NAMALWA (cell line): ENCODE data around the gene TMEM54.

Experiments
- DNase-seq: peaks from one replicate; pipeline ENCODE4 v3.0.0-alpha.2; 2015; ENCODE audit warnings: low spot score

The TMEM54 gene

GRCh38 chr1:32881871-32882850, 19.0 kb downstream of the TMEM54 start:
- DNase-seq, result no peak

- no peak for DNase-seq
These were observed 19.9 kb downstream of the TMEM54 start for GRCh38 chr1:32881291-32881690.

- DNase-seq, result no peak
These were observed 22.6 kb downstream of the TMEM54 start for GRCh38 chr1:32878637-32879041.

DNA sequence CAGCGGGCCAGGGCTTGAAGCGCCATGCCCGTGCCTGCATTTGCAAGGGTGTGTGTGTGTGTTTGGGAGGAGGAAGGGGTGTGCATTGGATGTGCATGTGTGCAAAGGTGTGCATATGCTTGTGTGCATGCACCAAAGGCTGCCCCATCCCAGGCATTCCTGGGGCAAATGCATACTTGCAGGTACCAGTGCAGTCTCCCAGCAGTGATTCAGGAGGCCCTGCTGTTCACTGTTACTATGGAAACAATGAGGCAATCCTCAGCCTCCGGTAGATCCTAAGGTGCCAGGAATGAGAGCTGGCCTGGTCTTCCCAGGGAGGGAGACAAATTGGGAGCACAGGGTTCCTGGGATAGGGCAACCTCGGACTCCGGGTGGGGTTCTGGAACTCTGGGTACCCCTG, 23.0 kb downstream of the TMEM54 start:
- DNase-seq, result no peak

DNA sequence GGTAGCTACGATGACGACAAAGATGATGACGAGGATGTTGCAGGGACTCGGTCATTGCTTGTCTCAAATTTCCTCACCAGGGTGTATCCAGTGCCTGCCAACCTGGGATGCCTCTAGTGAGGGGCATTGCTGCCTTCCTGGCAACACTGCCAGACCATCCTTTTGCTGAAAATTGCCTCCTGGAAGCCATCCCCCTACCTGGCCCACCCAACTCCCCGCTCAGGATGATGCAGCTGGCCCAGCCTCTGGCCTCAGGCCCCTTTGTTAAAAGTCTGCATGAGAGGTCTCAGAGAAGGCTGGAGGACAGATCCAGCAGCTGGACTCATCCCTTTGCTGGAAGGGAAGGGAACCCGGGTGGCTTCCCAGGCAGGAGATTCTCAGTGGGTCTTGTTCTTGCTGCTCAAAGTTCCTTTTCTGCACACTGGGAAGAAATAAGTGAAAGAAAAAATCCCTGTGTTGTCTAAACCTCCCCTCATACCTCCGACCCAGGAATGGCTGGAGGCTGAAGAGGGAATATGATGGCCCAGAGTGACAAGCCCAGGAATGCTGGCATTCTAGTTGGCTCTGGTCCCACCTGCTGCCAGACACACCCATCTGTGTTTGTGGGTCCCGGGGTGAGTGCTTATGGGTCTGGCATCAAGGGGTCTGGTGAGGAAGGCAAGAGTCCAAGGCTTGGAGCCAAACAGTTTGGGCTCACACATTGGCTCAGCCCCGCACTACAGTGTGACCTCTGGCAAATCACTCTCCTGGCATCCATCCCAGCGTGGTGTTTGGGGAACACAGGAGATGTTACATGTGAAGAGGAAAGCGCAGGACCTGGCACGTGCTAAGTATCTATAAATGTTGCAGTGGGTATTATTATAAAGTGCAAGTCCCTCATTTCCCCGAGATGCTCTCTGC, 23.7 kb downstream of the TMEM54 start:
- DNase-seq, result no peak

DNA sequence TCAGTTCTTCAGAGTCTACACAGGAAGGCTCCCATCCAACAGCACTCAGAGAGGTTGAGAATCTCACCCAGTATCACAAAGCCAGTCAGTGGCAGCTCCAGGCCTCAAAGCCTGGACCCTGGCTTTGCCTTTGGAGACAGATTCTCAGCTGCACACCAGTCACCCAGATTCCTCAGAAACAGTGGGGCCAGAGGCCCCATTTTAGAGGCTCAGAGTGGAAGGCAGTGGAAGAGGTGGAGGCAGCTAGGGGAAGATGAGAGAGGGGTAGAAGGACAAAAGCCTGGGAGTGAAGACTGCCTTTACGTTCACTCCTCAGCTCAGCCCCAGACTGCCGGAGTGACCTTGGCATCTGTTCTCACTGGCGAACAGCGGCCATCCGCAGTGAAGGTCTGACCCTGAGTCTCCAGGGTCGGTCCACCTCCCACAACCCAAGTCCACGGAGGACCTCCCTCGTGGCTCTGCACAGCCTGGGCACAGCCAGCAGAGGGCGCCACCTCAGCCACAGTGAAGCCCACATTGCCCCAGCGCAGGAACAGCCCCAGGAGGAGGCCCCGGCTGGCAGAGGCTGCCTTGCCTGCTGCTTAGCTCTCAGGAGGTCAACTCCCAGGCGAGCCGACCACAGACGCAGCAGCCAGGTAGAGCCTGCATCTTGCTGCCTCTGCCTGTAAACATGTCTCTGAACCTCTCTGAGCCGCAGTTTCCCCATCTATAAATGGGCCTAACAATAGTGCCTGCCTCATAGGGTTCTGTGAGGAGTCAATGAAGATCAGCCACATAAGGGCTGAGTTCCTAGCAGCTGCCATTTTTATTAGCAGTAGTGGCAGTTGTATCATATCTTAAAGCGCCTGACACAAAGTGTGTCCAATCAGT, 24.6 kb downstream of the TMEM54 start:
- DNase-seq, result peak; percentile 65

DNA sequence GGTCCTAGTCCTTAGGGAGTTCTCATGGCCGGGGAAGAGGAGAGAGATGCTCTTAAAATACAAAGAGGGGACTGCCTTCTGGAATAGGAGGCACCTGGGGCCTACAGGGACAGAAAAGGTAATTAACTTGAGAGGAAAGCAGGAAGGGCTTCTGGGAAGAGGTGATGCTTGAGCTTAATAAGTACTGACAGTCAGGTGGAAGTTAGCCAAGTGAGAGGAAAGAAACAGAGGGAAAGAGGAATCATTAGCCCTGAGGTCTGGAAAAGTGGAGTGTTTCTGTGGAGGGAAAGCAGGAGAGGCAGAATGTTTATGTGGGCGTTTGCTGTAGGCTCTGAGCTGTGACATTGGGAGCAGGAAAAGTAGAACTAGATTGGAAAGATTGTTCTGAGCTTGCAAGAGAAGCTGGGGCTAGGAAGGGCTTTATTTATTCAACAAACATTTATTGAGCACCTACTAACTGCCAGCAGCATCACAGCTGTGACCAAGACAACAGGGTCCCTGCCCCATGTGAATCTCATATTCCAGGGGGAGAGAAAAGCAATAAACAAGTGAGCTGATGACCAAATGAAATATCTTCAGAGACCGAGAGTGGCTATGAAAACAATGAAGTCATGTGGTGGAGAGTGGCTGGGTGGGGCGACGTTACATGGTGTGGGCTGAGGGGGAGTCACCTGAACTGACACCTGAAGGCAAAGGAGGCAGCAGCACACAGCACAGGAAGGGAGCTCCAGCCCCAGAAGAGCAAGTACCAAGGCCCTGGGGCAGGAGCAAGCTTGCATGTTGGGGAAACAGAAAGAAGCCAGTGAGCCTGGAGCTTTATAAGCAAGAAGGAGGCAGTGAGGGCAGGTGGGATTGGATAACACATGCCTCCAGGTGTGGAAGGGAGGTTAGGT, 26.1 kb downstream of the TMEM54 start:
- DNase-seq, result no peak

DNA sequence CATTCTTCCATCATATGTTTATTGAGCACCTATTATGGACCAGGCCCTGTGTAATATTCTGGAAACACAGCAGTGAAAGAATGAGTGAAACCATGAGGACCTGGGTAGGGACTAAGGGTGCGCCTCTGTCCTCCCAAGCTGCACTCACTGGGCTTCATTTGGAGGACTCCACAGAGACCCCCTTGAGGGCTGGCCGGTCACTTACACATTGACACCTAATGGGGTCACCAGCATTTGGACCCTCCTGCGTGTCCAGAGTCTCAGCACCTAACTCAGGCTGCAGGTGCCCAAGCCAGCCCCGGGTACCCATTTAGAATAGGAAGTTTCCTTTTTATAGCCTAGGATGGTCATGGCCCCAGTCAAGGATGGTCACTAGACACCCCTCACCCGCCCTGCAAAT, 27.7 kb downstream of the TMEM54 start:
- DNase-seq, result no peak

DNA sequence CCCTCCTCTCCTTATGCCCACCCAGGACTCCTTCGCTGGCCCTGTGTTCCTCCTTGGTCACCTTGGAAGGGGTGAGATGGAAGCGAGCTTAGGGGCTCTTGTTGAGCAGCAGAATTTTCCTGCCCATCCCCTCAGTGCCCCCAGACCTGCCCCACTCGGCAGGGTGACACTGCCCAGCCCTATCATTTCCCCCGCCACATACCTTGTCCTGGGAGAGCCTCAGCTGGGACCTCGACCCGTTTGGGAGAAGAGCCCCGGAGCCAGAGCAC, 29.1 kb downstream of the TMEM54 start:
- DNase-seq, result peak; percentile 20

DNA sequence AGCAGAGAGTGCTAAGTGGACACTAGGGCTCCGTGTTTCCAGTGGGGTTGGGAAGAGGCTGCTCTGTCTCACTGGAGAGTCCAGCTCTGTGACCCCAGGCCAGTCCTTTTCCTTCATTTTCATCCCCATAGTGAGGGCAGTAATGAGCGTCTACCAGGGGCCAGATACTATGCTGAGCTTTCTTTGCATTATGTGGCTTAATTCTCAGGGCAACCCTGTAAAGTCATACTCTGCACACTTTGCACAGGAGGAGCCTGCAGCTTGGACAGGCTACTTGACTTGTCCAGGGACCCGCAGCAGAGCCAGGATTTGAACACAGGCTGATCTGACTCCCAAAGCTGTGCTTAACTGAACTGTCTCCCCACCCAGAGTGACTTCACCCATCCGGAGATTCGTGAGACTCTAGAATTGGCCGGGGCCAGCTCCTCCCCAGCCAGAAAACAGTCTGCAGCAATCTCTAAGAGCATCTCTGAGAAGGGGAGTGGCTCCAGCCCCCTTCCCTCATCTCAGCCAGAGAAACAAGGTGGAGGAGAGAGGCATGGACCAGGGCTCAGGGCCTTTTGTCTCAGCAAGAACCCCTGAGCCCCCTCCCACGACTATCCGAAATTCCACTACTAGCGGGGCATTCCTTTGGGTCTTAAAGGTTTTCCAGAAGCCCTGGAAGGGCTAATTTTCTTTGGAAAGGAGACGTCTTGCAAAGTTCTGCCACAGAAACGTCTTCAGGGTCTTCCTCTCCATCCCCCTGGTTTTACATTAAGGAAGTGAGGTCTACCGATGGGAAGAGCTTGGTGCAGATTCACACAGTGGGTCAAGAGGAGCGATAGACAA, 29.6 kb downstream of the TMEM54 start:
- peak; percentile 35 for DNase-seq

GRCh38 chr1:32870615-32871363, 30.4 kb downstream of the TMEM54 start, which contains the start of gene FNDC5:
Gene FNDC5, minus strand, starts transcription at chr1:32870912.
- DNase-seq, result no peak

DNA sequence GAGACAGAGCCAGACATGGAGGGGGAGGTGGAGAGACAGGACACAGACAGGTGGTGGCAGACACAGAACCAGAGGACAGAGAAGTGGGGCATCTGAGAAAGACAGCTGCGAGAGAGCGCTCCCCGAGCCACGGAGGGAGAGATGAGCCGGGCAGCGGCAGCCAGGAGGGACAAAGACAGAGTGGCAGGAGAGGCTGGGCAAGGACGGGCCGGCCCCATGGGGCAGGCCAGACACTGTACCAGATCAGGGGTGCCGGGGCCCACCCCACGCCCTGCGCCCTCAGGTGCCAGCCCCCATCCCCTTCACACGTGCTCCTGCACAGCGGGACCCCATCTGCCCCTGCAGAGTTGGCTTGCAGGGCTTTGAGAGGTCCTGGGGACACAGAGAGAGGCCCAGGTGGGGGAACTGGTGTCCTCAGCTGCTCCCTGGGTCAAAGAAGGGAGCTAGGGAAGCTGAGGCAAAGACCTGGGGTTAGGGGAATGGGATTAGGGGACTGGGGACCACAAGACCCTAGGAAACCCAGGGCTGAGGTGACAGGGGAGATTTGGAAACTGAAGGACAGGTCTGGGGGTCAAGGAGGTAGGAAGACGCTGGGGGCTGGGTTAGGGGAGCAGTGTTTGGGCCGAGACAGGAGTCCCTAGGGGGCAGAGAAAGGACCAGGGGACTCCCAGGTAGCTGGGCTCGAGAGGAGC, 31.1 kb downstream of the TMEM54 start:
- no peak for DNase-seq

- DNase-seq, result no peak
These were observed 32.3 kb downstream of the TMEM54 start for GRCh38 chr1:32868806-32869455.

- no peak for DNase-seq
These were observed 33.1 kb downstream of the TMEM54 start for GRCh38 chr1:32868085-32868484.

GRCh38 chr1:32867671-32868070, 33.5 kb downstream of the TMEM54 start:
- no peak for DNase-seq

GRCh38 chr1:32867151-32867550, 34.0 kb downstream of the TMEM54 start:
- no peak for DNase-seq

DNA sequence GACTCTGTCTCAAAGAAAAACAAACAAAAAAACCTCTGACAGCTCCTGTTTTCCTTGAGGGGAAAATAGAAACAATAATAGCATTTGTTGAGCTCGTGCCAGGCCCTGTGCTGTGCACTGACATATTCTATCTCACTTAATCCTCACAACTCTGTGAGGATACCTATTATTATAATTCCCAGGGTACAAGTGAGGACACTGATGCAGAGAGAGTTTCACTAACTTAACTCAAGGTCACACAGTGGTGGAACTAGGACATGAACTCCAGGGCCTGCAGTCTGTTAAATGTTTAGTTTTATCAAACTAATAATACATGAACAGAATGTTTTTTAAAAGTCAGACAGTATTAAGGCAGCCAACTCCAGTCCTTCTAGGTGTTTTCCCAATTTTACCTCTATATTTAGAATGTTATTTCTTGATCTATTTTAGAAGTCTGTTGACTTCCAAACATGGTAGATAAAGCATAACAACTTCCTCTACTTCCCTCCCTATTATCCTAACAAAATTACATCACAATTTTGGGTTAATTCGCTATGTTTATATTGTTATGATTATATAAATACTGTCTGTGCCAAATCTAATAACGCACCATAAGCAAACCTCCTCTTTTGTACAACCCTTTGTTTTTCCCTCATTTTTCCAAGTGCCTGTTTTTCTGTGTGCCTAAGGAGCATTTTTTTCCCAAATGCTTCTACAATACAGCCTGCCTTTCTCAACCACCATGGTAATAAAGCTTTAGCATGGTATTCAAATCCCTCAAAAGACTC, 35.4 kb downstream of the TMEM54 start:
- no peak for DNase-seq
